ENCODE data around the gene TEKTIP1.
"Not testable (repeated sequence)": the region's sequence is repeated elsewhere in the genome, so short reads cannot be mapped to it uniquely, and the experiment has no call there.

TEKTIP1 gene

GRCh38 chr19:3577723-3578344 lies 38.9 kb downstream of the TEKTIP1 start:
- no peak for FAIRE-seq

GRCh38 chr19:3578390-3578789 lies 39.4 kb downstream of the TEKTIP1 start:
- no peak for FAIRE-seq
- no peak for DNase-seq (ENCODE audit: insufficient read length, low spot score)
- TF ChIP-seq CTCF (IDR thresholded peaks at IDR 0.05; ENCODE audit: insufficient read depth, missing control alignments) = no peak

More at GRCh38 chr19:3577723-3578344, 38.9 kb downstream of the TEKTIP1 start:
- DNase-seq (ENCODE audit: insufficient read length, low spot score) = no peak
- TF ChIP-seq CTCF (IDR thresholded peaks at IDR 0.05; ENCODE audit: insufficient read depth, missing control alignments) = no peak

- no peak for DNase-seq (ENCODE audit: insufficient read length, low spot score)
- TF ChIP-seq CTCF (IDR thresholded peaks at IDR 0.05; ENCODE audit: insufficient read depth, missing control alignments) = no peak
- no peak for FAIRE-seq
These were observed 41.4 kb downstream of the TEKTIP1 start for GRCh38 chr19:3580156-3580934.

- not testable (repeated sequence) for FAIRE-seq; DNase-seq (ENCODE audit: insufficient read length, low spot score)
These were observed 42.8 kb downstream of the TEKTIP1 start for GRCh38 chr19:3581792-3582191.

GRCh38 chr19:3584036-3584802 lies 45.2 kb downstream of the TEKTIP1 start:
- not testable (repeated sequence) for FAIRE-seq; DNase-seq (ENCODE audit: insufficient read length, low spot score)

- no peak for DNase-seq (ENCODE audit: insufficient read length, low spot score)
- no peak for TF ChIP-seq CTCF (IDR thresholded peaks at IDR 0.05; ENCODE audit: insufficient read depth, missing control alignments)
- no peak for FAIRE-seq
These were observed 46.5 kb downstream of the TEKTIP1 start, which contains the start of gene GIPC3 for GRCh38 chr19:3585301-3586126. Gene GIPC3 (plus strand): TSS chr19:3585478. CDS start chr19:3585598, 120 bp downstream.

GRCh38 chr19:3586127-3586626 lies 47.2 kb downstream of the TEKTIP1 start:
- peak; percentile 43 for TF ChIP-seq CTCF (IDR thresholded peaks at IDR 0.05; ENCODE audit: insufficient read depth, missing control alignments)
- FAIRE-seq = no peak

More at GRCh38 chr19:3586127-3586626, 47.2 kb downstream of the TEKTIP1 start:
- DNase-seq (ENCODE audit: insufficient read length, low spot score) = peak; percentile 83
